Trophoblast cell (in vitro differentiated cells and primary cell): ENCODE results near the gene PCDHB1. TPM values are rescaled to one million over a fixed set of nuclear protein-coding genes. Genes with fewer than 3 reads are reported as not detected.

Experiments used
- DNase-seq, 2 donors: peaks; one replicate each; pipeline ENCODE4 v3.0.0-alpha.2; 2016
- H2AFZ ChIP-seq: 2 replicates; pipeline ENCODE4 v1.6.1; 2013; ENCODE audit warnings: low read length, moderate library complexity, mild to moderate bottlenecking; ENCODE audit not compliant: insufficient read depth, poor library complexity
- H2AK5ac ChIP-seq: 2 replicates; pipeline ENCODE4 v1.6.1; 2013; ENCODE audit warnings: mild to moderate bottlenecking, low read length
- H2BK120ac ChIP-seq: 2 replicates; pipeline ENCODE4 v1.6.1; 2013; ENCODE audit warnings: low read length, mild to moderate bottlenecking, moderate library complexity; ENCODE audit not compliant: insufficient read depth, poor library complexity
- H2BK12ac ChIP-seq: 2 replicates; pipeline ENCODE4 v1.6.1; 2013; ENCODE audit warnings: mild to moderate bottlenecking, low read length, moderate library complexity
- H2BK5ac ChIP-seq: 2 replicates; pipeline ENCODE4 v1.6.1; 2013; ENCODE audit warnings: low read length, low read depth, moderate library complexity, mild to moderate bottlenecking; ENCODE audit not compliant: poor library complexity
- H3K14ac ChIP-seq: 2 replicates; pipeline ENCODE4 v1.6.1; 2013; ENCODE audit warnings: mild to moderate bottlenecking, low read length
- H3K18ac ChIP-seq: 2 replicates; pipeline ENCODE4 v1.6.1; 2013; ENCODE audit warnings: mild to moderate bottlenecking, low read length
- H3K23ac ChIP-seq: 2 replicates; pipeline ENCODE4 v1.6.1; 2013; ENCODE audit warnings: low read length
- H3K27ac ChIP-seq: 2 replicates; pipeline ENCODE4 v1.5.1; 2013; ENCODE audit warnings: low read depth, mild to moderate bottlenecking, inconsistent platforms, low read length, moderate library complexity
- H3K27me3 ChIP-seq: 2 replicates; pipeline ENCODE4 v1.6.1; 2013; ENCODE audit warnings: inconsistent platforms, mild to moderate bottlenecking, low read length, moderate library complexity; ENCODE audit not compliant: insufficient read depth
- H3K36me3 ChIP-seq, 2 experiments: 1 replicate in 1 of 2; 2 replicates in 1 of 2; pipeline ENCODE4 v1.6.1; 2013; ENCODE audit warnings: low read length in 2 of 2, mild to moderate bottlenecking in 2 of 2, moderate library complexity in 1 of 2; ENCODE audit not compliant: insufficient read depth in 2 of 2, control insufficient read depth in 1 of 2
- H3K4ac ChIP-seq: 2 replicates; pipeline ENCODE4 v1.6.1; 2013; ENCODE audit warnings: low read depth, mild to moderate bottlenecking, low read length, moderate library complexity
- H3K4me1 ChIP-seq, 2 experiments: 1 replicate in 1 of 2; 2 replicates in 1 of 2; pipeline ENCODE4 v1.6.1; 2013; ENCODE audit warnings: low read length in 2 of 2, mild to moderate bottlenecking in 2 of 2, moderate library complexity in 1 of 2; ENCODE audit not compliant: insufficient read depth in 2 of 2, control insufficient read depth in 1 of 2
- H3K4me2 ChIP-seq: 2 replicates; pipeline ENCODE4 v1.6.1; 2013; ENCODE audit warnings: inconsistent platforms, mild to moderate bottlenecking, low read length, moderate library complexity
- H3K4me3 ChIP-seq: 2 replicates; pipeline ENCODE4 v1.5.1; 2013; ENCODE audit warnings: mild to moderate bottlenecking, low read depth, low read length, inconsistent platforms
- H3K79me1 ChIP-seq: one replicate; pipeline ENCODE4 v1.6.1; 2013; ENCODE audit warnings: low read length
- H3K79me2 ChIP-seq: 2 replicates; pipeline ENCODE4 v1.6.1; 2013; ENCODE audit warnings: low read length, mild to moderate bottlenecking; ENCODE audit not compliant: control insufficient read depth, insufficient read depth, poor library complexity
- H3K9ac ChIP-seq: 2 replicates; pipeline ENCODE4 v1.6.1; 2013; ENCODE audit warnings: mild to moderate bottlenecking, low read length
- H3K9me3 ChIP-seq: 2 replicates; pipeline ENCODE4 v1.6.1; 2013; ENCODE audit warnings: low read depth, mild to moderate bottlenecking, control low read depth, inconsistent platforms, low read length; ENCODE audit not compliant: insufficient read depth
- H4K12ac ChIP-seq: 2 replicates; pipeline ENCODE4 v1.6.1; 2013; ENCODE audit warnings: low read depth, mild to moderate bottlenecking, low read length, moderate library complexity
- H4K8ac ChIP-seq: 2 replicates; pipeline ENCODE4 v1.6.1; 2013; ENCODE audit warnings: low read depth, mild to moderate bottlenecking, low read length, moderate library complexity
- H4K91ac ChIP-seq: one replicate; pipeline ENCODE4 v1.6.1; 2013; ENCODE audit warnings: low read depth, mild to moderate bottlenecking, low read length, moderate library complexity
- WGBS: extraction: QIAGEN DNeasy Blood & Tissue Kit; methylation state at CpG from one replicate; pipeline ENCODE4 v1.1.7; 2013; ENCODE audit warnings: missing lambda C conversion rate; ENCODE audit not compliant: insufficient read length, insufficient coverage; ENCODE audit errors: extremely low coverage; 5-methylcytosine and 5-hydroxymethylcytosine counted together
- polyA plus RNA-seq: library from polyadenylated mRNA; stranded (reverse); fragments of 200-250 nt; gene quantifications from 2 replicates; pipeline ENCODE4 v1.2.3, GENCODE V29; 2013

The PCDHB1 gene
- not detected in 2 replicates for polyA plus RNA-seq

GRCh38 chr5:141050622-141051520 is at the start of gene PCDHB1:
Gene PCDHB1, plus strand, starts transcription at chr5:141051374. Its CDS starts 97 bp downstream, at chr5:141051471.
- Histone ChIP-seq H4K91ac (no peak within 1 kb of the TSS), H4K12ac (no peak within 1 kb of the TSS), H3K79me2 (no peaks in the 10 kb centered on the region), H2BK120ac (no peak within 1 kb of the TSS), H2AK5ac (no peak within 1 kb of the TSS), H2BK5ac (no peak within 1 kb of the TSS), H2AFZ (peak within 1 kb of the TSS; percentile 66), H3K14ac (no peak within 1 kb of the TSS), H2BK12ac (no peak within 1 kb of the TSS), H3K4me3 (peak within 1 kb of the TSS; percentile 70), H3K4me1 (peaks cover 2 to 3% of the 10 kb centered on the region in 2 experiments), H3K36me3 (no peaks in the 10 kb centered on the region), H3K27me3 (peaks cover 3% of the 10 kb centered on the region), H3K4me2 (peak within 1 kb of the TSS; percentile 88), H4K8ac (no peak within 1 kb of the TSS), H3K18ac (no peak within 1 kb of the TSS), H3K9ac (no peak within 1 kb of the TSS), H3K23ac (no peak within 1 kb of the TSS), H3K27ac (no peak within 1 kb of the TSS), H3K9me3 (peaks cover 3% of the 10 kb centered on the region), H3K79me1 (no peaks in the 10 kb centered on the region), H3K4ac (no peak within 1 kb of the TSS)
- no CpG with 5 or more reads among the region's 20 CpGs for WGBS
- no peak for DNase-seq

- Histone ChIP-seq H3K79me1 (peaks cover 13% of the 10 kb centered on the region), H4K8ac (peak overlapping the region; percentile 74), H2BK120ac (peak overlapping the region; percentile 56), H3K79me2 (peaks cover 1% of the 10 kb centered on the region), H3K18ac (peak overlapping the region; percentile 29), H4K12ac (peak overlapping the region; percentile 51), H2AFZ (peak overlapping the region; percentile 66), H3K4me2 (peak overlapping the region; percentile 94), H3K9ac (no peak overlapping the region), H4K91ac (no peak overlapping the region), H3K4ac (no peak overlapping the region), H3K36me3 (no peaks in the 10 kb centered on the region), H3K27me3 (no peaks in the 10 kb centered on the region), H3K23ac (no peak overlapping the region), H3K27ac (peak overlapping the region; percentile 66), H3K4me3 (no peak overlapping the region), H2BK5ac (peak overlapping the region; percentile 42), H3K14ac (no peak overlapping the region), H2BK12ac (no peak overlapping the region), H2AK5ac (no peak overlapping the region), H3K4me1 (peaks cover 6% of the 10 kb centered on the region in 2 experiments), H3K9me3 (no peaks in the 10 kb centered on the region)
- WGBS = no CpG with 5 or more reads among the region's 9 CpGs
- DNase-seq = no peak
Observed at GRCh38 chr5:141001446-141001843, 49.7 kb upstream of the PCDHB1 start.

GRCh38 chr5:141001844-141002604 is 49.1 kb upstream of the PCDHB1 start:
- Histone ChIP-seq H3K4me2 (peak overlapping the region; percentile 94), H2AFZ (peak overlapping the region; percentile 69), H3K4me3 (peak overlapping the region; percentile 61), H4K8ac (peak overlapping the region; percentile 46), H3K4ac (no peak overlapping the region), H2BK12ac (no peak overlapping the region), H2BK120ac (peak overlapping the region; percentile 56), H3K4me1 (peaks cover 6% of the 10 kb centered on the region in 2 experiments), H2AK5ac (no peak overlapping the region), H4K91ac (no peak overlapping the region), H3K23ac (no peak overlapping the region), H3K36me3 (no peaks in the 10 kb centered on the region), H3K9ac (no peak overlapping the region), H3K27me3 (no peaks in the 10 kb centered on the region), H3K18ac (no peak overlapping the region), H4K12ac (no peak overlapping the region), H2BK5ac (no peak overlapping the region), H3K79me2 (peaks cover 1% of the 10 kb centered on the region), H3K9me3 (no peaks in the 10 kb centered on the region), H3K79me1 (peaks cover 13% of the 10 kb centered on the region), H3K27ac (peak overlapping the region; percentile 66), H3K14ac (no peak overlapping the region)
- WGBS = no CpG with 5 or more reads among the region's 19 CpGs
- no peak for DNase-seq

DNA sequence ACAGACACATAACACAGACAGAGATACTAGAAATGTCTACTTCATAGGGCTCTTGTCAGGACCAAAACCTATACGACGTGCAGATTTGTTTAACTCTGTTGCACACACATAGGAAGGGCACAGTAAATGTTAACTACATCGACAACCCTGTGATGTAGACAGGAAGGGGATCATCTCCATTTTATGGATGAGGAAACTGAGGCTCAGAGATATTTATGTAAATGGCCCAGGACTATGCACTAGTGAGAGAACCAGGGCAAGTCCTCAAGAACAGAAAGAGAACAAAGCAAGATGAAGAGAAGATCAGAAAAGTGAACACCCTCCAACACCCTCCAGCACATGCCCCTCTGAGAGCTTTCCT is 48.6 kb upstream of the PCDHB1 start:
- H3K79me2 ChIP-seq = peaks cover 1% of the 10 kb centered on the region
- H4K12ac ChIP-seq = no peak overlapping the region
- no peak overlapping the region for H4K91ac ChIP-seq
- DNase-seq = no peak
- H3K14ac ChIP-seq = no peak overlapping the region
- no peak overlapping the region for H2BK5ac ChIP-seq
- H2AK5ac ChIP-seq = no peak overlapping the region
- H3K9ac ChIP-seq = no peak overlapping the region
- H3K18ac ChIP-seq = no peak overlapping the region
- H3K27me3 ChIP-seq = no peaks in the 10 kb centered on the region
- peaks cover 6% of the 10 kb centered on the region in 2 experiments for H3K4me1 ChIP-seq
- H3K23ac ChIP-seq = no peak overlapping the region
- H2BK120ac ChIP-seq = no peak overlapping the region
- H3K4me3 ChIP-seq = no peak overlapping the region
- no peaks in the 10 kb centered on the region for H3K36me3 ChIP-seq
- no peak overlapping the region for H4K8ac ChIP-seq
- peak overlapping the region; percentile 66 for H3K27ac ChIP-seq
- H3K4ac ChIP-seq = no peak overlapping the region
- H3K4me2 ChIP-seq = peak overlapping the region; percentile 94
- no CpG with 5 or more reads among the region's 3 CpGs for WGBS
- no peaks in the 10 kb centered on the region for H3K9me3 ChIP-seq
- no peak overlapping the region for H2AFZ ChIP-seq
- peaks cover 13% of the 10 kb centered on the region for H3K79me1 ChIP-seq
- no peak overlapping the region for H2BK12ac ChIP-seq
